Stimulated activated CD8-positive, alpha-beta memory T cell treated with anti-CD3 and anti-CD28 coated beads, Interleukin-12 subunit alpha, Interleukin-12 subunit beta, amount 100 ng/mL, for 4 hours (primary cell): ENCODE data around the gene PI3.
"Not testable (repeated sequence)": the region's sequence is repeated elsewhere in the genome, so short reads cannot be mapped to it uniquely, and the experiment has no call there.

ENCODE experiments used
- DNase-seq: peaks from one replicate; pipeline ENCODE4 v3.0.0-alpha.2; 2020; ENCODE audit warnings: low read depth

Gene PI3, protein sequence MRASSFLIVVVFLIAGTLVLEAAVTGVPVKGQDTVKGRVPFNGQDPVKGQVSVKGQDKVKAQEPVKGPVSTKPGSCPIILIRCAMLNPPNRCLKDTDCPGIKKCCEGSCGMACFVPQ

DNA sequence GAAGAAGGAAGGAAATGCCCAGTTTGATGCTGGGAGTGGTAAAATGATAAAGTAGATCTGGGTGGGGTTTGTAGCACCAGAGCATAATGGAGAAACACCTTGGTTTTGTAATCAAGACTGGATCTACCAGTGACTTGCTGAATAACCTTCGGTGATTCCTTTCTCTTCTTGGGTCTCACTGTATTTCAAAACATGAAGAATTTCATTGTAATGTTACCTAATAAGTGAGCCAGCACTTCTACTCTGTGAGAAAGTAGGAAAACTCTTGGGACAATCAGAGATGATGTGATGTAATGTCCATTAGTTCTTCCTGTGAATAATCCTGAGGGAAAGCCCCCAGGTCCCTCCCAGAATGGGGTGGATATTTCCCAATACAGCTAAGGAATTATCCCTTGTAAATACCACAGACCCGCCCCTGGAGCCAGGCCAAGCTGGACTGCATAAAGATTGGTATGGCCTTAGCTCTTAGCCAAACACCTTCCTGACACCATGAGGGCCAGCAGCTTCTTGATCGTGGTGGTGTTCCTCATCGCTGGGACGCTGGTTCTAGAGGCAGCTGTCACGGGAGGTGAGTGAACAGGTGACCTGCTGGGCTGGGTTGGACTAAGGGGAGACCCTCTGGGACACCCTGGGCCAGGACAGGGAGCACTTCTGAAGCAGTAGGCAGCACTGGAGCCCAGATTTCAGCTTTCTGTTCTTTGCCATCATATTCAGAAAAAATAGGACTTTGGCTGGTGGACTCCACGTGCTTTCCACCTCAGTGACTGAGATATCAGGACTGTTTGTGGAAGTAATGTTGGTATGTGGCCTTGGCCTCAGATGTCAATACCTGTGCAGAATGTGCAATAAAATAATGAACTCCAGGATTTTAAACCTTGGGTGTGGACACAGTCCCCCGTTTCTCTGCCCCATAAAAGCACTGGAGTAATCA, at the start of gene PI3:
TSS of gene PI3 (plus strand) at position 469 of the 931 bp plus-strand sequence. CDS start at position 490, 21 bp downstream.
- no peak for DNase-seq

DNA sequence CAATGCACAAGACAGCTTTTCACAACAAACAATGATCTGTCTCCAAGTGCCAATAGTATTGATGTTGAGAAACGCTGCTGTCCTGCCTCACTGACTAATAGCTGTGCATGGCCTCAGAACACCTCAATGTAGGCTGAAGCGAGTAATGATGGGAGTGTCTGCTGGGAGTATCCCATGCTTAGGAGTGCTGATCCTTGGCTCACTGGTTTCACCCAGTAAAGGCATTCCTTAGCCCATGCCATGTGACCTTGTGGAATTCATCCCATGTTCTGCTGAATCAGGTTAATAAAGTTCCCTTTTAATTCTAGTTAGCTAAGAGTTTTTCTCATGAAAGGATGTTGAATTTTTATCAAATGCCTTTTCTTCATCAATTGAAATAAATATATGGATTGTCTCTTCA, 46.6 kb upstream of the PI3 start:
- no peak for DNase-seq

DNA sequence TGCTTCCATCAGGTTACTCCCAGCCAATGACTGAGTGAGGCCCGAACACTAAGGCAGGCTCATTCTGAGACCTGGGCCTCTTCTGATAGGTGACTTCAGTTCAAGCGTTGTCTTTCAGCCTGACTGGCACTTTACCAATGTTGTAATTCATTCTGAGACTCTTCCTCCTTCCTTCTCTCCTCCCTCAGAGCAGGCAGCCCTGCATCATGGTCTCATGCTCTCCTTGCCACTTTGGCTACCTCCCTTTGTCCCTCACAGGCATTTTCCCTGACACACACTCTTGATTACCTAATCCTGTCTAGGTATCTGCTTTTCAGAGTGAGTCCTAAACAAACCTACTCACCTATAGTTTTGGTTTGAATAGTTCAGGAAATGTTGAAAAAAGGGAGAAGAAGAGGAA, 37.8 kb upstream of the PI3 start:
- DNase-seq, result no peak

DNA sequence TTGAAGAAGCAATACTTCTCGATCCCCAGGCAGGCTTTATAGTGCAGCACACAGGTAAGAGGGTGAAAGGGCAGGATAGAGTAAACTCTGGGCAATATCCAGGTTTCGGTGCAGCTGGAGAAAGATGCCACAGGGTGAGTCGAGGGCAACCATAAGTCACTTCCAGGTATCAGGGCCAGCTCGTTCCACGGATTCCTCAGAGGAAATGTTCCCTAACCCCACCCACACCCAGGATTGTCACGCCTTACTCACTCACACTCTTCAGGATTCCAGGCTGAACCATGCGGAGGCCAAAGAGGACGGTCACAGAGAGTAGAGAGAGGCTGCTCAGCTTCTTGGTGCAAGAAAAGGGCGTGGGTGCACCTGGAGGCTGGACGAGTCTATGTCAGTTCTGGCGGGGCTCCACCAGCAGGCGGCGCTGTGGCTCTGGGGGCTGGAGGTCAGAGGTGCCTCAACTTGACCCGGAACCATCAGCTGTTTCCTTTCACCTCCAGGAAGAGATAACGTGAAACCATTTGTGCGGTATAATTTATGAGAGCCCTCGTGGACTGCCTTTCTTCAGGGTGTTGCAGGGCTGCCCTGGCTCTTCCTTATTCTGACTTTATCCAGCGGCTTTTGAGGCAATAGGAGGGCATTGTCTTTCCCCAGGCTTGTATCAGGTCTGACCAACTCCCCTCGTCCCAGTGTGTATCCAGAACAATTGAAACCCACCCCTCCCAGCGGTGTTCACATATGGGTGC, 36.0 kb upstream of the PI3 start:
- no peak for DNase-seq

DNA sequence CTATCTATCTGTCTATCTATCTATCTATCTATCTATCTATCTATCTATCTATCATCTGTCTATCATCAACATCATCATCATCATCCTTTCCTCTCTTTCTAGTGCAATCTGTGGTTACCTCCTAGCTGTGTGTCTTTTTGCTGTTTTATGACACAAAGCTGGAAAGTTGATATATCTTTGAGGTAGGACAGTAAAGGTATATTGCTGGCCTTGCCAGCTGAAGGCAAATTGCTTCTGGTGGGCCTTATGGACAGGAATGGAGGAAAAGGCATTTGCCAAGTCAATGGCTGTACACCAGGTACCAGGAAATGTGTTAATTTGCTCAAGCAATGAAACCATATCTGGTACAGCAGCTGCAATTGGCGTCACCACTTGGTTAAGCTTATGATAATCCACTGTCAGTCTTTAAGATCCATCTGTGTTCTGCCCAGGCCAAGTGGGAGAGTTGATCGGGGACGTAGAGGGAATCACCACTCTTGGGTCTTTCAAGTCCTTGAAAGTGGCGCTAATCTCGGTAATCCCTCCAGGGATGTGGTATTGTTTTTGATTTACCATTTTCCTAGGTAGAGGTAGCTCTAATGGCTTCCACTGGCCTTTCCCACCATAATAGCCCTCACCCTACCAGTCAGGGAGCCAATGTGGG, 34.8 kb upstream of the PI3 start:
- DNase-seq, result not testable (repeated sequence)

DNA sequence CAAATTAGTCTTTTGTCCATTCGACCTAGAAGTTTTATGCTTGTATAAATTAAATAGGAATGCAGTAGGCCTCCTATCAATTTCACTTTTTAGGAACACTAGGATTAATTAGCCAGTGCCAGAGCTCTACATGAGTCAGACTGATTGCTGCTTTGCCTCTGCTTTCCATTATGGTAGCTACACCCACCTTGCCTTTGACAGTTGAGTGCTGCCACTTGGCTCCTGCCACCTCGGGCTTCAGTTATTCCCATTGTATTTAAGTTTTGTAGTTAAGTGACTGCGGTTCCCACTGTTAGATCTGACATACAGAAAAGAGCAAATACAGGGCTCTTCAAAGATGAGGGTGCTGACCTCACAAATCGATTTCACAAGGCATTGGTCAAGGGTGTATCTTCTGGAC, 33.9 kb upstream of the PI3 start:
- no peak for DNase-seq

DNA sequence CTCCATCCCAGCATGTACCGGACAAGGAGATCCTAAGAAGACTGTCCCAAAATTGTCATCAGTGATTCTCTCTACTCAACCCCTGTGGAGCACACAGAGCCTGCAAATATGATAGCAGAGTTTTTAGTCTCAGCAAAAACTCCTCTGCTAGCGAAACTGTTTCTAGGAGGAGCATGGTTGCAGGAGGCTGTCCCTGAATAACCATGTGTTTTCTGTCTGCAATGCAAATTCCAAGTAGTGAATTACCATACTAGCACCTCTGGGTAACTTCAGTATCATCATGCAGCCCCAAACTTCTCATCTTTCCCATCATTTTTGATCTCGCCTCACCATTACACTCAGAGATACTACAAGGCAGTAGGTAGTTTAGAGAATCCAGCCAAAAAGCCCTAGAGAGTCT, 25.6 kb upstream of the PI3 start:
- no peak for DNase-seq

DNA sequence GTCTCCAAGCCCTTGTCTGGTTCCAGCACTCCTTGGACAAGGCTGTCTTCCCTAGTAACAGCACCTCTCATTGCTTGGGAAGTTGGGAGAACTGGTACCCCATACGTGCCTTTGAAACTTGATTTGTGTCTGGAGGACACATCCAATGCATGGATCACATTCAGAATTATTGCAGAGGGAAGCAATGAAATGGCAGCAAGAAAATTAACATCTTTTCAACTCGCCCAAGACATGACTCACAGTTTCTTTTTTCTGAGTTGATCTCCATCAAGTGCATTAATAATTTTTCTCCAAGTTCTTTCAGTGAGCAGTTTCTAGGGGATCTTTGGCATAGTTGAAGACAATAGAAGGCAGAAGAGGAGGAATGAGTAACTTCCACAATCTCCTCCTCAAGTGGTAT, 22.3 kb upstream of the PI3 start:
- DNase-seq, result no peak

DNA sequence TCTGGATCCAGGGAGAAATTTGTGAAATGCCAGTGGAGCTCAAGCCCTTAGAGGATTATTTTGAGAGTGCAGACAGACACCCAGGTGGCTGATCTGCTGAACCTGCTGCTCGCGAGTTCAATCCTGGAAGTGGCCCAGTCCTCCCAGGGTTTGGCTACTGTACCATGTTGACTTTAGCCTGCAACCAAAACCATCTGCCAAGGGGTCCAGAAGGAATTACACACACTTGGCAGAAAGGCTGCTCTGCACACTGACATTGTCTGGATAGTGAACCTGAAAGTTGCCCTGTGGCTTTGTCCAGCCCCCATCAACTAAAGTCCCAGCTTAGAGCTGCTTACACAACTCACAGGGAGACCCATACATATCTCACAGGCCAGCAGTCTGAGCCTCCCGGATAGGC, 21.6 kb upstream of the PI3 start:
- no peak for DNase-seq

DNA sequence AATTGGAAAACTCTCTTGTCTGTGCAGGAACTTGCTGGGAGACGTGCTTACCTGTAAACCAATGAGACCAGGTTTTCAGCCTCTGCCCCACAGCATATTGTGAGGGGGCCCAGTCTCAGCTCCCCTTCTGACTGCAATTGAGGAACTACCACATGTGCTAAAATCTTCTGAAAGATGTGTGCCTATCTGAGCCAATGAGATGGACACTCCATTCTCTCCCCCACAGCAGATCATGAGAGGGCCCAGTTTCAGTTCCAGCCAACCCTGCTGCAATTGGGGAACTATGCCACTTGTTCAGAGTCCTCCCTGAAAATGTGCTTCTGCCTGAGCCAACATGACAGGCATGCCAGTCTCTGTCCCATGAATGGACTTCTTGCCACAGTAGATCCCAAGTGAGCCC, 20.9 kb upstream of the PI3 start:
- no peak for DNase-seq

DNA sequence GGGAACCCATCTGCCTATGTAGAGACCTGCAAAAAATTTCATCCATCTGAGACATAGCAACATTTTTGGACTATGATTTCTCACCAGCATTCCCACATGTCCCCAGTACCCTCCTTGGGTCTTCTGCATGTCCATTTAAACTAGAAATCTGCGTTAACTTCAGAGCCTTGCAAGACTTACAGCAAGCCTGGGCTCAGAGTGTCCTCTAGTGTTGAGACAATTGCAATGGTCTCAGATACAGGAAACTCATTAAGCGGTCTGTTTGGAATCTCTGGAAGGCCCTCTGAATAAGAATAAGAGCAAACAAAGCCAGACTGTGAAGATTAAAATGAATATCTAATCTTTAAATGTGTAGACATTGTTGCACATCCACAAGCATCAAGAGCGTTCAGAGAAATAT, 20.5 kb upstream of the PI3 start:
- DNase-seq, result no peak

DNA sequence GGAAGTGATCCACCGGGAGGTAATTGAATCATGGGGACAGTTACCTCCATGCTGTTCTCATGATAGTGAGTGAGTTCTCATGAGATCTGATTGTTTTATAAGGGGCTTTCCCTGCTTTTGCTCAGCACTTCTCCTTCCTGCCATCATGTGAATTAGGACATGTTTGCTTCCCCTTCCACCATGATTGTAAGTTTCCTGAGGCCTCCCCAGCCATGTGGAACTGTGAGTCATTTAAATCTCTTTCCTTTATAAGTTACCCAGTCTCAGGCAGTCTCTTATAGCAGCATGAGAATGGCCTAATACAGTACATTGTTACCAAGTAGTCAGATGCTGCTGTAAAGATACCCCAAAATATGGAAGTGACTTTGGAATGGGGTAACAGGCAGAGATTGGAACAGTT, 19.9 kb upstream of the PI3 start:
- DNase-seq, result not testable (repeated sequence)

DNA sequence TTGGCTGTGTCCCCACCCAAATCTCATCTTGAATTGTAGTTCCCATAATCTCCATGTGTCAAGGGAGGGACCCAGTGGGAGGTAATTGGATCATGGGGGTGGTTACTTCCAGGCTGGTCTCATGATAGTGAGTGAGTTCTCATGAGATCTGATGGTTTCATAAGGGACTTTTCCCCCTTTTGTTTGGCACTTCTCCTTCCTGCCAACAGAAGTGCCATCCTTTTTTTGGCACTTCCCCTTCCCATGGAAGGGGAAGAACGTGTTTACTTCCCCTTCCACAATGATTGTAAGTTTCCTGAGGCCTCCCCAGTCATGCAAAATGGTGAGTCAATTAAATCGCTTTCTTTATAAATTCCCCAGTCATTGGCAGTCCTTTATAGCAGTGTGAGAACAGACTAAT, 18.0 kb upstream of the PI3 start:
- no peak for DNase-seq

DNA sequence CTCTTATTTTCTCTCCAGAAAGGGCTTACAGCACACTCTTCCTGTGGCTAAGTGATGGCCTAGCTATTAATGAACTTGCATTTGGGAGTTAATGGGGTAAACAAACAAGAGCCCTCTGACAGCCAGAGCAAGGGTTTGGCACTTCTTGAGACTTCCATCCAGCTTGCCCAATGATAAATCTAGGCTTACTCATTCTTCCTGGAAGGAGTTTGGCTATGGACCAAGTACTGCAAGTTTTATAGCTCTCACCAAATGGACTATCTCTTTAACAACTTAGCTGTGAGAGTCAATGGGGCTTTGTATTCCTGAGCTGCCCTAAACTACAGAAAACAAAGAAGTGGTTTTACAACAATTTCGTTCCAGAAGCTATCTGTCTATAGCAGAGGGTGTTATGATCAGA, 16.7 kb upstream of the PI3 start:
- DNase-seq, result no peak

DNA sequence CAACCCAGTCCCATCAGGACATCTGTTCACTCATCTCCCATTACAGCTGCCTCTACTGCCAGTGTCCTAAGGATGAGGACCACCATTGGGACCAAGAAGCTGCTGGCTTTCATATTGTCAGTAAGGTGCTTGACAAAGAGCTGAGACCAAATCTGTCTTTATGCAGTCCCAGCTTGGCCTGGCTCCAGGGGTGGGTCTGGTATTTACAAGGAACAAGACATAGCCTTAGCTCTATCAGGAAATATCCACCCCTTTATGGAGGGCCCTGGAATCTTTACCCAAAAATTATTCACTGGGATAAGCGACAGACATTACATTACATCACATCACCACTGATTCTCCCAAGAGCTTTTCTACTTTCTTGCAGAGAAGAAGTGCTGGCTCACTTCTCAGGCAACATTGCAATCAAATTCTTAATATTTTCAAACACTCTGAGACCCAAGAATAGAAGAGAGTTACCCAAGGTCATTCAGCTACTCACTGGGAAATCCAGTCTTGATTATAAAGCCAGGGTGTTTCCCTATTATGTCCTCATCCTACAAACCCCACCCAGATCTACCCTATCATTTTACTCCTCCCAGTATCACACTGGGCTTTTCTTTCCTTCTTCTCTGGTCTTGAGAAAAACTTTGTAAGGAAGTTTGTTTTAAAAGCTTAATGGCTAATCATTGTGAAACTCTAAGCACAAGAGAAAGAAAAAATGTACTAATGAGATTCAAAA, 11.5 kb upstream of the PI3 start:
- no peak for DNase-seq

DNA sequence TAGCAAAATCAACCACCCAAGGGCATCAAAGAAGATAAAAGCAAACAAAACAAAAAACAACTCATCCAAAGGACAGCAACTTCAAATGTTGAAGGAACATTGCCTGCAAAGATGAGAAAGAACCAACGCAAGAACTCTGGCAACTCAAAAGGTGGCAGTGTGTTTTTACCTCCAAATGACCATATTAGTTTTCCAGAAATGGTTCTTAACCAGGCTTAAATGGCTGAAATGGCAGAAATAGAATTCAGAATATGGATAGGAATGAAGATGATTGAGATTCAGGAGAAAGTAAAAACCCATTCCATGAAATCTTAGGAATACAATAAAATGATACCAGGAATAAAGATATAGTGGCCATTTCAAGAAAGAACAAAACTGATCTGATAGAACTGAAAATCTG, 9.8 kb upstream of the PI3 start:
- no peak for DNase-seq

DNA sequence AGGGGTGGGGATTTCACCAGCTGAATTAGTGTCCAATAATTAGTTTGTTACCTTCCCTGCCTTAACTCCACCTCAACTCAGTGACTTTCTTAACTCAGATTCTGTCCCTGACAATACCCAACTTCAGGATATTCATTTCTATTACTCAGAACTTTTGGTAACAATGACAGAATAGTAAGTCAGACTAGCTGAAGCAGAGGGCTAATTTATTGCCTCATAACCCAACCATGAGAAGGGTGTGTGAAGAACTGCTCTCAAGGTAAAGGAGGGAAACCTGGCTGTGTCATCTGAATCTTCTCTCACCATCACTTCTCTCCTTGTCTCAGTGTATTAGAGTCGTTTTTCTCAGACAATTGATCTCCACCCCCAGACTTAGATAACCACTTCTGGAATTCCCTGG, 1.2 kb upstream of the PI3 start:
- no peak for DNase-seq

DNA sequence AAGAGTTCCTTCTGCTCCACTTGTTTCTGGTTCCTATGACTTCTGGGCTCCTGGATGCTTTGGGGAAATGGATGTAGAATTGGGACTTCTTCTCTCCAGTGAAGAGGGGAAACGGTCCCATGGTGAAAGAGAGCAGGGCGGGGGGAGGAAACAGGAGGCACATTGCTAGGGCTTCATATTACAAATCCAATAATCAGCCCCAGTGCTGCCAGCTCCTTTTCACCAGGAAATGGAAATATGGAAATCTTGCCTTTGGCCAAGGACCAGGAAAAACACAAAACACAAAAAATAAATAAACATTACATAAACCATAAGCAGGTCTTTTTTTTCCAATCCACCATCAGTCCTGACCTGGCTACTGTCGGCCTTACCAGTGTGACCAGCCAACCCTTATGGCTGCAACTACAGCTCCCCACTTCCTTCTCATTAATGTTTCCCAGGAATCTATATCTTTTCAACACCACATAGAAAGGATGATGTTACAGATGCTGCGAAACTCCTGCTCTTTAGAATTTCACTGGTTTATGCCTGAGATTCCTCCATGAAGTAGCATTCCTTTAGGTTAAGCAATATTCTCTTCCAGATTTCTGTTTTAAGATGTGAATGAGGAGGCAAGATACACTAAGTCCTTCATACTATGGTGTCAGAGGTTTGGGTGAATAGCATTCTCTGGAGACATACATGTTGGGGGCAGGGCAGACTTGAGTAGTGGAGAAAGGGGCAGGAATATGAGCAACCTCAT, 2.0 kb downstream of the PI3 start:
- no peak for DNase-seq

DNA sequence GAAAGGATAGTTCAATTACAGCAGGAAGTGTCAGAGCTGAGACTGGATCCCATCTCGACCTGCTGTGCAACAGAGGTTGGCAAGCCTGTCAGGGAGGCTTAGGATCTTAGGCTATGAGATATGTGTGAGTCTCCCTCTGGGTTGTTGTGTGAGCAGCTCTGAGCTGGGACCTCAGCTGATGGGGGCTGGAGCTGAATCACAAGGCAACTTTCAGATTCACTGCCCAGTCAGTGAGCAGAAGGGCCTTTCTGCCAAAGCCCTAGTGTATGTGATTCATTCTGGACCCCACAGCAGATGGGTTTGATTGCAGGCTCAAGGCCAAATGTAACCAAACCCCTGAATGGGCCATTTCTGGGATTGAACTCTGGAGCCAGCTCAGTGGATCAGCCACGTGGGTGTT, 4.5 kb downstream of the PI3 start:
- no peak for DNase-seq

DNA sequence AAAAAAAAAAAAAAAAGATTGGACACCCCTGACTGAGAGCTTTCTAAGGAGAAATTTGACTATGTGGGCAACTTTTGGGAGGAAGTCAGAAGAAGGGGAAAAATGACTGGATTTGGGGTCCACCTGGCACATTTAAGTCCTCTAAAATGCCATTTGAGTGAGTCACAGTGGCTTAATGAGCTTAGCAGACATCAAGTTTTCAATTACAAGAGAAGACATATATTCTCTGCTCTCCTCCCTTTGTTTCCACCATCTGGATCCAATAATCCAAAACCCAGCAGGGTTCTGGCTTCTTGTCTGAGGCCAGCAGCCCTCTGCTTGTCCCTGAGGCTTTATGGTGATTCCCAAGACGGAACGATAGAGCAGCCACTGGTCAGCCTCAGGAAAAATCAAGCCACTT, 6.9 kb downstream of the PI3 start:
- DNase-seq, result no peak

DNA sequence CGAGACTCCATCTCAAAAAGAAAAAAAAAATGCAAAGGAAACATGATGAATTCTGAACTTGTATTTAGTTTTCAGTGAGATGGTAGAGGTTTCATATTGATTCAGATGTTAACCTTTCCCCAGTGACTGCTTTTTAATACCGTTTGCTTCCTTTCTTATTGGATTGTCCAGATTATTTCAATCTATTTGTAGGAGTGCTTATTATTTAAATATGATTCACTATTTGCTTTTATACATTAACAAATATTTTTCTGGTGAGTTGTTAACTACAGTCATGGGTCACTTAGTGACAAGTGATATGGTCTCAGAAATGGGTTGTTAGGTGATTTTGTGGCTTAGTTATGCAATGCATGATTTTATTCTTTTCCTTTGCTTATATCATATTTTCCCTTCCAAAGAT, 8.4 kb downstream of the PI3 start:
- no peak for DNase-seq
